Left ventricle myocardium superior (tissue), 1 donor: ENCODE measurements around the gene SH3RF3. TPM values are rescaled to one million over a fixed set of nuclear protein-coding genes. Genes with fewer than 3 reads are reported as not detected.
"Not testable (repeated sequence)": the region's sequence is repeated elsewhere in the genome, so short reads cannot be mapped to it uniquely, and the experiment has no call there.

Experiments
- ATAC-seq: fragments of 200-7000 bp; cut with Tn5 transposase; one replicate; pipeline ENCODE4 v1.9.1; 2020; ENCODE audit warnings: mild to moderate bottlenecking, moderate library complexity
- DNase-seq: peaks from one replicate; pipeline ENCODE4 v3.0.0-alpha.2; 2020
- intact Hi-C: fragments of 100-400 bp; cut with micrococcal nuclease; formaldehyde crosslinking; loops from one replicate; pipeline ENCODE4 v1.11.0; 2022
- total RNA-seq: library from RNA; stranded (reverse); fragmentation: NEBNext Ultra II Directional; extraction: Animal tissue kit (Norgen Biotek cat#: 25700); gene quantifications from one replicate; pipeline ENCODE4 v1.2.1, GENCODE V29; 2021
- donor health status: DM: no; HTN: yes; CAD: no; lungs with severe emphysema.

The SH3RF3 gene
- total RNA-seq, 1 donor from 2014 or later, result 7.4 TPM

- intact Hi-C loops, result no loop called here
- no peak for ATAC-seq
Measured at GRCh38 chr2:109208071-109208950, 79.3 kb downstream of the SH3RF3 start.

GRCh38 chr2:109208951-109209335 is 79.9 kb downstream of the SH3RF3 start:
- intact Hi-C loops, result no loop called here
- no peak for ATAC-seq
- no peak for DNase-seq

More at GRCh38 chr2:109208071-109208950, 79.3 kb downstream of the SH3RF3 start:
- DNase-seq, result no peak

- ATAC-seq (peak; percentile 58), DNase-seq (no peak)
- intact Hi-C loops, result no loop called here
Measured at GRCh38 chr2:109209412-109209811, 80.4 kb downstream of the SH3RF3 start.

- ATAC-seq, result no peak
- no peak for DNase-seq
- intact Hi-C loops, result no loop called here
Measured at GRCh38 chr2:109209941-109210340, 80.9 kb downstream of the SH3RF3 start.

- intact Hi-C loops, result no loop called here
- no peak for DNase-seq
- ATAC-seq, result no peak
Measured at GRCh38 chr2:109210431-109211200, 81.6 kb downstream of the SH3RF3 start.

- intact Hi-C loops, result no loop called here
- DNase-seq (no peak), ATAC-seq (no peak)
Measured at GRCh38 chr2:109211315-109211714, 82.3 kb downstream of the SH3RF3 start.

- intact Hi-C loops, result no loop called here
- DNase-seq (no peak), ATAC-seq (no peak)
Measured at GRCh38 chr2:109212836-109213563, 84.0 kb downstream of the SH3RF3 start.

GRCh38 chr2:109213646-109214433 is 84.8 kb downstream of the SH3RF3 start:
- intact Hi-C loops, result no loop called here
- DNase-seq, result no peak
- peak; percentile 47 for ATAC-seq

- ATAC-seq (no peak), DNase-seq (no peak)
- intact Hi-C loops, result no loop called here
Measured at GRCh38 chr2:109214651-109215371, 85.8 kb downstream of the SH3RF3 start.

- intact Hi-C loops, result no loop called here
- no peak for DNase-seq
- ATAC-seq, result no peak
Measured at GRCh38 chr2:109215866-109216265, 86.9 kb downstream of the SH3RF3 start.

- intact Hi-C loops, result no loop called here
- ATAC-seq (no peak), DNase-seq (no peak)
Measured at GRCh38 chr2:109216332-109216731, 87.3 kb downstream of the SH3RF3 start.

GRCh38 chr2:109217362-109218086 is 88.5 kb downstream of the SH3RF3 start:
- intact Hi-C loops, result no loop called here
- ATAC-seq (no peak), DNase-seq (no peak)

- ATAC-seq (peak; percentile 20), DNase-seq (no peak)
- intact Hi-C loops, result no loop called here
Measured at GRCh38 chr2:109218087-109218791, 89.2 kb downstream of the SH3RF3 start.

- ATAC-seq, result no peak
- no peak for DNase-seq
- intact Hi-C loops, result no loop called here
Measured at GRCh38 chr2:109218792-109219126, 89.8 kb downstream of the SH3RF3 start.

- ATAC-seq, result no peak
- no peak for DNase-seq
- intact Hi-C loops, result no loop called here
Measured at GRCh38 chr2:109220860-109221259, 91.9 kb downstream of the SH3RF3 start.

- intact Hi-C loops, ATAC-seq, DNase-seq: not testable (repeated sequence)
Measured at GRCh38 chr2:109221316-109221715, 92.3 kb downstream of the SH3RF3 start.

GRCh38 chr2:109222422-109222821 is 93.4 kb downstream of the SH3RF3 start:
- DNase-seq (no peak), ATAC-seq (no peak)
- intact Hi-C loops, result no loop called here
